Adrenal gland (tissue), 12 donors: ENCODE results near the gene S100A5. TPM values are rescaled to one million over a fixed set of nuclear protein-coding genes. Genes with fewer than 3 reads are reported as not detected.

Experiments used
- DNase-seq, 7 donors: peaks; one replicate each; pipeline ENCODE4 v3.0.0-alpha.2; 2019 to 2020
- H3K27ac ChIP-seq, 5 donors: fragments of 200-600 bp; sonication (generic) in 4 of 5; 1 replicate in 3 of 5; 2 replicates in 2 of 5; pipeline versions ENCODE4 v1.5.1 to v1.8.0; 2016 to 2020; ENCODE audit warnings: mild to moderate bottlenecking in 1 of 5
- H3K27me3 ChIP-seq: fragments of 200-600 bp; 2 replicates; pipeline ENCODE4 v1.8.0; 2021
- H3K36me3 ChIP-seq, 2 donors: fragments of 200-600 bp; replicated peaks in 1 of 2; 1 replicate in 1 of 2; 2 replicates in 1 of 2; pipeline versions ENCODE4 v1.5.1 to v1.8.0; 2018 to 2022
- H3K4me1 ChIP-seq, 2 donors: fragments of 200-600 bp; replicated peaks in 1 of 2; 1 replicate in 1 of 2; 2 replicates in 1 of 2; pipeline versions ENCODE4 v1.5.1 to v1.8.0; 2018 to 2021
- H3K4me3 ChIP-seq, 4 donors: fragments of 200-600 bp; sonication (generic) in 3 of 4; one replicate each; pipeline ENCODE4 v1.5.1; 2016 to 2018
- H3K9me3 ChIP-seq, 3 donors: fragments of 200-600 bp; sonication (generic) in 1 of 3; replicated peaks in 1 of 3; 1 replicate in 2 of 3; 2 replicates in 1 of 3; pipeline versions ENCODE4 v1.5.1 to v1.8.0; 2016 to 2021
- POLR2A ChIP-seq, 2 donors: fragments of 450-650 bp; IDR thresholded peaks; one replicate each; pipeline ENCODE4 v1.6.1; 2017; ENCODE audit warnings: antibody characterized with exemption in 2 of 2, mild to moderate bottlenecking in 2 of 2, moderate library complexity in 1 of 2
- WGBS, 4 donors: extraction: QIAGEN DNeasy Blood & Tissue Kit in 2 of 4; methylation state at CpG; one replicate each; pipeline versions ENCODE4 v1.1.5 to v1.1.7; 2013 to 2017; 5-methylcytosine and 5-hydroxymethylcytosine counted together
- intact Hi-C, 2 donors: fragments of 100-400 bp; cut with DNase I; formaldehyde crosslinking; loops; one replicate each; pipeline versions ENCODE4 v1.14.1 to v1.15.0; 2022 to 2023
- polyA plus RNA-seq, 3 donors: library from polyadenylated mRNA; stranded (reverse); fragments of 200-250 nt in 2 of 3; fragments of 350-450 nt in 1 of 3; fragmentation: Illumina TruSeq in 1 of 3; extraction: RNeasy Lipid Tissue Mini Kit (QIAGEN cat#74804) in 1 of 3; gene quantifications; one replicate each; pipeline ENCODE4 v1.2.3, GENCODE V29; 2013 to 2014
- total RNA-seq, 9 donors: library from RNA; depleted of rRNA in 4 of 9; stranded (reverse); fragments of >200 nt in 4 of 9; fragments of 120-200 nt in 1 of 9; fragmentation: NEBNext Ultra II Directional in 1 of 9; extraction: Animal tissue kit (Norgen Biotek cat#: 25700) in 1 of 9; gene quantifications; one replicate each; pipeline versions ENCODE4 v1.1.0 to v1.2.4, GENCODE V29; 2013 to 2023
- TF ChIP-seq, protein P1 (sequence below), 6 experiments: fragments of 450-650 bp in 4 of 6; fragments of 200-600 bp in 2 of 6; sonication (generic) in 1 of 6; IDR thresholded peaks; 1 replicate in 5 of 6; 2 replicates in 1 of 6; pipeline versions ENCODE4 v1.5.1 to v1.8.0; 2016 to 2021; ENCODE audit warnings: antibody characterized with exemption in 6 of 6, mild to moderate bottlenecking in 2 of 6, moderate library complexity in 1 of 6
- donor health status: healthy with polysubstance abuse.
- donor health status: Bipolar disorder and iron deficiency.
- donor health status: DM: yes; HTN: yes; CAD: no.
- donor health status: DM: no; HTN: no; CAD: no.
- donor health status: DM: no; HTN: no; CAD: no.
- donor health status: DM: yes; HTN: yes; CAD: no.

S100A5 gene
- total and polyA plus RNA-seq, 12 donors = 0.17 TPM; not detected in 11

DNA sequence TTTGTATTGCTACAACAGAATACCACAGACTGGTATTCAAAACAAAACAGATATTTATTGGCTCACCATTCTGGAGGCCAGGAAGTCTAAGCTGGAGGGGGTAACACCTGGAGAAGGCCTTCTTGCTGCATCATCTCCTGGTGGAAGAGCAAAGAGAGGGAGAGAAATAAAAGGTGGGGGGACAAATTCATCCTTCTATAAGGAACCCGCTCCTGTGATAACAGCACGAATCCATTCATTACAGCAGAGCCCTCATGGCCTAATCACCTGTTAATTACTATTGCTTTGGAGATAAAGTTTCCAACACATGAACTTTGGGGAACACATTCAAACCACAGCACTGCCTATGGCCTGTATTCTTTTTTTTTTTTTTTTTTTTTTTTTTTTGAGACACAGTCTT is 19.5 kb upstream of the S100A5 start:
- Histone ChIP-seq H3K4me1 (peaks cover under 1% of the 10 kb centered on the region in 2 donors), H3K4me3 (no peak overlapping the region), H3K27me3 (no peaks in the 10 kb centered on the region), H3K27ac (no peak overlapping the region), H3K9me3 (no peaks in the 10 kb centered on the region), H3K36me3 (no peaks in the 10 kb centered on the region)
- DNase-seq = no peak
- intact Hi-C loops = no loop called here
- TF ChIP-seq, protein P1, sequence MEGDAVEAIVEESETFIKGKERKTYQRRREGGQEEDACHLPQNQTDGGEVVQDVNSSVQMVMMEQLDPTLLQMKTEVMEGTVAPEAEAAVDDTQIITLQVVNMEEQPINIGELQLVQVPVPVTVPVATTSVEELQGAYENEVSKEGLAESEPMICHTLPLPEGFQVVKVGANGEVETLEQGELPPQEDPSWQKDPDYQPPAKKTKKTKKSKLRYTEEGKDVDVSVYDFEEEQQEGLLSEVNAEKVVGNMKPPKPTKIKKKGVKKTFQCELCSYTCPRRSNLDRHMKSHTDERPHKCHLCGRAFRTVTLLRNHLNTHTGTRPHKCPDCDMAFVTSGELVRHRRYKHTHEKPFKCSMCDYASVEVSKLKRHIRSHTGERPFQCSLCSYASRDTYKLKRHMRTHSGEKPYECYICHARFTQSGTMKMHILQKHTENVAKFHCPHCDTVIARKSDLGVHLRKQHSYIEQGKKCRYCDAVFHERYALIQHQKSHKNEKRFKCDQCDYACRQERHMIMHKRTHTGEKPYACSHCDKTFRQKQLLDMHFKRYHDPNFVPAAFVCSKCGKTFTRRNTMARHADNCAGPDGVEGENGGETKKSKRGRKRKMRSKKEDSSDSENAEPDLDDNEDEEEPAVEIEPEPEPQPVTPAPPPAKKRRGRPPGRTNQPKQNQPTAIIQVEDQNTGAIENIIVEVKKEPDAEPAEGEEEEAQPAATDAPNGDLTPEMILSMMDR (IDR thresholded peaks at IDR 0.05) = no peak
- no peak for TF ChIP-seq POLR2A (IDR thresholded peaks at IDR 0.05)
- WGBS, 4 donors = 72 to 98% (median 93%) methylated on average over 2 of the region's 2 CpGs

DNA sequence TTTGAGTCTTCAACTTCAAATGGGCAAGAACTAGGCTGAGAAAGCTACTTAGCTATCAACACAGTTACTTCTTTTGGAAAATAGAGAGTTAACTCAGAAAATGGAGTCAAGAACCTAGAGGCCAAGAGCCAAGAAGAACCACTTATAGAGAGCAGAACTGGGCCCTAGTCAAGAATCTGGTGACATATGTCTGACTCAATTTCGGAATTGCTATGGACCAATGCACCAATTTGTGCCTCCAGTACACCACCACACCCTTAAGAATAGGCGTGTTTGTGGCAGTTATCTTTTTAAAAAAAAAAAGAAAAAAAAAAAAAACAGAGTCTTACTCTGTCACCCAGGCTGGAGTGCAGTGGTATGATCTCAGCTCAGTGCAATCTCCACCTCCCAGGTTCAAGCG is 17.1 kb upstream of the S100A5 start:
- intact Hi-C loops = no loop called here
- 94 to 96% (median 94%) methylated on average over 3 of the region's 3 CpGs for WGBS, 4 donors
- H3K27ac ChIP-seq = no peak overlapping the region

DNA sequence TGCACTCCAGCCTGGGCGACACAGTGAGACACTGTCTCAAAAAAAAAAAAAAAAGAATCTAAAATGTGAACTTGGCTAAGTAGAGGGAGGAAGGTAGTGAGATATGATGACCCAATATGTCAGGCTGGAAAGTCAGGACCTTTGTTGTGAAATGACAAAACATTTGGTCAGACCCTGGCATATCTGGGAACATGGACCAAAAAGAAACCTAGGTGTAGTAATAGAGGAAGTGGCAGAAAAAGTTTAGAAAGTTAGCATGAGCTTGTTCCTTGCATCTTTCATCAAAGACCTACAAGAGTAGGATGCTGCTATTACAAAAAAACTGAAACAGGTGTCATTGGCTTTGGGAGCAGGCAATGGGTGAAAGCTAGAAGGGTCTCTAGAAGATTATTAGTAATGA is 15.6 kb upstream of the S100A5 start:
- H3K4me3 ChIP-seq = no peak overlapping the region
- TF ChIP-seq, protein P1 (IDR thresholded peaks at IDR 0.05) = no peak
- no peak for TF ChIP-seq POLR2A (IDR thresholded peaks at IDR 0.05)
- H3K27ac ChIP-seq = no peak overlapping the region
- no peak for DNase-seq
- H3K4me1 ChIP-seq = peaks cover 14 to 21% of the 10 kb centered on the region in 2 donors
- no peaks in the 10 kb centered on the region for H3K27me3 ChIP-seq
- no peaks in the 10 kb centered on the region for H3K9me3 ChIP-seq
- H3K36me3 ChIP-seq = no peaks in the 10 kb centered on the region
- intact Hi-C loops = no loop called here
- 92 to 100% (median 100%) methylated on average over 1 of the region's 1 CpG for WGBS, 4 donors

More for the DNA sequence above, 17.1 kb upstream of the S100A5 start:
- Histone ChIP-seq H3K4me1 (peaks cover 14 to 21% of the 10 kb centered on the region in 2 donors), H3K9me3 (no peaks in the 10 kb centered on the region), H3K4me3 (no peak overlapping the region), H3K27me3 (no peaks in the 10 kb centered on the region), H3K36me3 (no peaks in the 10 kb centered on the region)
- no peak for TF ChIP-seq POLR2A (IDR thresholded peaks at IDR 0.05)
- TF ChIP-seq, protein P1 (IDR thresholded peaks at IDR 0.05) = no peak
- DNase-seq = no peak

DNA sequence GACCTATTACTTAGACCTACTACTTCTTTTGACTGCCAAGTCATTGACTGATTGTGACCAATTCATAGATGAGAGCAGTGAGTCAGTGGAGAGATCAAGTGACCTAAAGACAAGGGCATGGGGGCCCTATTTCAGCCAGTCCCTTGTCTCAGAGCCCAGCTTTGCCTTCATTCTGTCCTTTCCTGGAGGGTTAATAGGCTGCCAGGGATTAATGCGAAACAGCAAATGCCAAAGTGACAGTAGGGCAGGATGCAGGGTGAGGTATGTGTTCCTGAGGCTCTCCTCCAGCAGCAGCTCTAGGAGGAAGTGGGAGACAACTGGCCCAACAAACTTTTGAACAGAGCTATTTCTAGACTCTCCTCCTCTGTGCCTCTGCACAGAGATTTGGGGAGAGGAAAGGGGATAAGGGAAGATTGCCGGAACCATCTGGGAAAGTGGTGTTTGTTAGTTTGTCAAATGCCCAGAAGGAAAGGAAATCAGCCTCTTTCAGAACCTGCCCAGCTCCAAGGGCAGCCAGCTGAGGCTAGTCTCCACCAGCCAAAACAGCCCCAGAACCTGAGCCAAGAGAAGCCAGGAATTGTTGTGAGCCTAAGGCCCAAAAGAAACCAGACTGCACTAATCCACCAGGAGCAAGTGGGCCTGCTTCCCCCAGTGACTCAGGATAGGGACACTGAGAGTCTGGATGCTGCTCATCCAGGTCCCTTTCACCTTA is 13.3 kb upstream of the S100A5 start:
- peak overlapping the region in 4 of 5 donors; percentile 28 to 78 (median 63) for H3K27ac ChIP-seq
- 45 to 60% (median 47%) methylated on average over 2 of the region's 2 CpGs for WGBS, 4 donors
- H3K4me1 ChIP-seq = peaks cover 23 to 30% of the 10 kb centered on the region in 2 donors
- intact Hi-C loops = loop anchor here in 1 of 2 donors (5.0 kb wide), 1 partner anchor 42 kb away; no protein-coding TSS in a partner anchor
- H3K9me3 ChIP-seq = no peaks in the 10 kb centered on the region
- TF ChIP-seq, protein P1 (IDR thresholded peaks at IDR 0.05) = no peak
- TF ChIP-seq POLR2A (IDR thresholded peaks at IDR 0.05) = no peak
- no peak overlapping the region for H3K4me3 ChIP-seq
- DNase-seq = peak in 1 of 7 donors; percentile 20
- H3K36me3 ChIP-seq = no peaks in the 10 kb centered on the region
- H3K27me3 ChIP-seq = no peaks in the 10 kb centered on the region
